ENCODE measurements around the gene UTP14A.

The UTP14A gene

GRCh38 chrX:129956765-129957164, 50.8 kb downstream of the UTP14A start:
- no peak for TF ChIP-seq EZH2phosphoT487 (IDR thresholded peaks at IDR 0.05; ENCODE audit: borderline replicate concordance, low read length)
- TF ChIP-seq, protein P1, sequence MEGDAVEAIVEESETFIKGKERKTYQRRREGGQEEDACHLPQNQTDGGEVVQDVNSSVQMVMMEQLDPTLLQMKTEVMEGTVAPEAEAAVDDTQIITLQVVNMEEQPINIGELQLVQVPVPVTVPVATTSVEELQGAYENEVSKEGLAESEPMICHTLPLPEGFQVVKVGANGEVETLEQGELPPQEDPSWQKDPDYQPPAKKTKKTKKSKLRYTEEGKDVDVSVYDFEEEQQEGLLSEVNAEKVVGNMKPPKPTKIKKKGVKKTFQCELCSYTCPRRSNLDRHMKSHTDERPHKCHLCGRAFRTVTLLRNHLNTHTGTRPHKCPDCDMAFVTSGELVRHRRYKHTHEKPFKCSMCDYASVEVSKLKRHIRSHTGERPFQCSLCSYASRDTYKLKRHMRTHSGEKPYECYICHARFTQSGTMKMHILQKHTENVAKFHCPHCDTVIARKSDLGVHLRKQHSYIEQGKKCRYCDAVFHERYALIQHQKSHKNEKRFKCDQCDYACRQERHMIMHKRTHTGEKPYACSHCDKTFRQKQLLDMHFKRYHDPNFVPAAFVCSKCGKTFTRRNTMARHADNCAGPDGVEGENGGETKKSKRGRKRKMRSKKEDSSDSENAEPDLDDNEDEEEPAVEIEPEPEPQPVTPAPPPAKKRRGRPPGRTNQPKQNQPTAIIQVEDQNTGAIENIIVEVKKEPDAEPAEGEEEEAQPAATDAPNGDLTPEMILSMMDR (IDR thresholded peaks at IDR 0.05; ENCODE audit: low read depth, low read length, poor library complexity, severe bottlenecking) = no peak
- no peaks in the 10 kb centered on the region for H3K9me3 ChIP-seq (ENCODE audit: control insufficient read depth, insufficient read depth, low read length)
- H3K79me2 ChIP-seq (ENCODE audit: control insufficient read depth, low read length) = no peaks in the 10 kb centered on the region
- H3F3A ChIP-seq (ENCODE audit: control insufficient read depth, insufficient read depth) = peaks cover 4% of the 10 kb centered on the region; the same call in 1 of the 2 replicates
- peak overlapping the region; percentile 58 for H3K4me3 ChIP-seq (ENCODE audit: low read length)
- H3K9me2 ChIP-seq (replicated peaks; ENCODE audit: control insufficient read depth, low read length) = no peaks in the 10 kb centered on the region
- H4K20me1 ChIP-seq (ENCODE audit: control insufficient read depth, insufficient read depth, low read depth, low read length) = no peaks in the 10 kb centered on the region
- no peak overlapping the region for H3K27ac ChIP-seq (ENCODE audit: low read depth, low read length)
- no peaks in the 10 kb centered on the region for H3K36me3 ChIP-seq (ENCODE audit: control insufficient read depth, low read length)
- H3K4me1 ChIP-seq (ENCODE audit: control insufficient read depth, low read length) = peaks cover 81% of the 10 kb centered on the region
- H3K27me3 ChIP-seq (ENCODE audit: control insufficient read depth, low read length) = 0 out of 2 replicates have a peak, but pooled peaks cover 2% of the 10 kb centered on the region
- H3K4me2 ChIP-seq (ENCODE audit: low read length) = peak overlapping the region; percentile 58

DNA sequence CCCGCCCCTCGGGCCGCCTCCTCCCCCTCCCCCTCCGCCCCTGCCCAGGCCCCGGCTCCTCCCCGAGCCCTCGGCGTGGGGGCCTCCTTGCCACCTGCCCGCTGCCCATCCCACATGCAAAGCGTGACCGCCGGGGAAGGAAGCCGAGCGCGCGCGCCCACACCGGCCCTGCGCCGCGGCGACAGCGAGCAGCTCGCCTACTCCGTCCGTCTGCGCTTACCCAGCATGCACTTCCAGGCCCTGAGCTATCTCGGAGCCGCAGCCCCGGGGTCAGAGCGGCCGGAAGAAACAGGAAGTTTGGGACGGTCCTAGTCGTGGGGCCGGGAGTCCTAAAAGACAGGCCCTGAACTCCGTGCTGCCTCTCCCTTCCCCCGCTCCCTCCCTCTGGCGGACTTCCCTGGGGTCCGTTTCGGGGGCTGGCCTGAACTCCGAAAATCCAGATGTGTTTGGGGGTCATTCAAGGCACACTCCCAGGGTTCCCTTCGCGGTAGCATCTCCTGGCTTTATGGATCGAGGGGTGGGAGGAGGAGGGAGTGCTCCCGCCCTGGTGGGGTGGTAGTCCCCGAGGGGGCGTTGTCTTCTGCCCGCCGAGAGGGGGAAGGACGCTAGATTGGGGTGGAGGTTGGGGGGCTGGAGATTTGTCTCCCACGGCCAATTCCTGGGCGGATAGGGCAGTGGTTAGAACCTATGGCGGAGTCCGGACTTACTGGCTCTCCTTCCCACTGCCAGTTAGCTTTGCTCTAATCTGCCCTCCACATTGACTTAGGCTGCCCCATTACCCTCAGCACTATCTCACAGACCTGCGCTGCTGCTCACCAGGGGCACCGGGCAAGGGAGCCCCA, 51.5 kb downstream of the UTP14A start:
- H3K27ac ChIP-seq (ENCODE audit: low read depth, low read length) = peak overlapping the region; percentile 73

GRCh38 chrX:129958083-129958465, 52.1 kb downstream of the UTP14A start:
- H3F3A ChIP-seq (ENCODE audit: control insufficient read depth, insufficient read depth) = peaks cover 4% of the 10 kb centered on the region; the same call in 1 of the 2 replicates
- no peaks in the 10 kb centered on the region for H4K20me1 ChIP-seq (ENCODE audit: control insufficient read depth, insufficient read depth, low read depth, low read length)
- peak overlapping the region; percentile 82 for H3K4me3 ChIP-seq (ENCODE audit: low read length)
- H3K36me3 ChIP-seq (ENCODE audit: control insufficient read depth, low read length) = no peaks in the 10 kb centered on the region
- H3K4me2 ChIP-seq (ENCODE audit: low read length) = peak overlapping the region; percentile 93
- H3K9me3 ChIP-seq (ENCODE audit: control insufficient read depth, insufficient read depth, low read length) = no peaks in the 10 kb centered on the region
- no peaks in the 10 kb centered on the region for H3K79me2 ChIP-seq (ENCODE audit: control insufficient read depth, low read length)
- H3K27ac ChIP-seq (ENCODE audit: low read depth, low read length) = peak overlapping the region; percentile 73
- H3K9me2 ChIP-seq (replicated peaks; ENCODE audit: control insufficient read depth, low read length) = no peaks in the 10 kb centered on the region
- no peaks in the 10 kb centered on the region for H3K27me3 ChIP-seq (ENCODE audit: control insufficient read depth, low read length)
- peaks cover 77% of the 10 kb centered on the region for H3K4me1 ChIP-seq (ENCODE audit: control insufficient read depth, low read length)
- no peak for TF ChIP-seq EZH2phosphoT487 (IDR thresholded peaks at IDR 0.05; ENCODE audit: borderline replicate concordance, low read length)
- TF ChIP-seq, protein P1 (IDR thresholded peaks at IDR 0.05; ENCODE audit: low read depth, low read length, poor library complexity, severe bottlenecking) = no peak

More for the DNA sequence above, 51.5 kb downstream of the UTP14A start:
- H3K9me2 ChIP-seq (replicated peaks; ENCODE audit: control insufficient read depth, low read length) = no peaks in the 10 kb centered on the region
- peaks cover 81% of the 10 kb centered on the region for H3K4me1 ChIP-seq (ENCODE audit: control insufficient read depth, low read length)
- TF ChIP-seq EZH2phosphoT487 (IDR thresholded peaks at IDR 0.05; ENCODE audit: borderline replicate concordance, low read length) = no peak
- TF ChIP-seq, protein P1 (IDR thresholded peaks at IDR 0.05; ENCODE audit: low read depth, low read length, poor library complexity, severe bottlenecking) = no peak
- H3F3A ChIP-seq (ENCODE audit: control insufficient read depth, insufficient read depth) = peaks cover 4% of the 10 kb centered on the region; the same call in 1 of the 2 replicates
- no peaks in the 10 kb centered on the region for H4K20me1 ChIP-seq (ENCODE audit: control insufficient read depth, insufficient read depth, low read depth, low read length)
- H3K79me2 ChIP-seq (ENCODE audit: control insufficient read depth, low read length) = no peaks in the 10 kb centered on the region
- H3K9me3 ChIP-seq (ENCODE audit: control insufficient read depth, insufficient read depth, low read length) = no peaks in the 10 kb centered on the region
- H3K27me3 ChIP-seq (ENCODE audit: control insufficient read depth, low read length) = no peaks in the 10 kb centered on the region
- peak overlapping the region; percentile 82 for H3K4me3 ChIP-seq (ENCODE audit: low read length)
- H3K4me2 ChIP-seq (ENCODE audit: low read length) = peak overlapping the region; percentile 93
- H3K36me3 ChIP-seq (ENCODE audit: control insufficient read depth, low read length) = no peaks in the 10 kb centered on the region

Measured in DOHH2 (cell line).